Measurements from ENCODE around the gene MRAS.

- TF ChIP-seq USF2 (IDR thresholded peaks at IDR 0.05; ENCODE audit: low read depth, low read length) = no peak
- no peak for TF ChIP-seq CTCF (conservative IDR thresholded peaks at IDR 0.05; ENCODE audit: low read depth, low read length)
- TF ChIP-seq SMC3 (IDR thresholded peaks at IDR 0.05; ENCODE audit: low read depth, low read length) = no peak
- TF ChIP-seq RCOR1 (IDR thresholded peaks at IDR 0.05; ENCODE audit: insufficient replicate concordance, low read length) = no peak
- no peak for TF ChIP-seq RFX5 (IDR thresholded peaks at IDR 0.05; ENCODE audit: low read depth, low read length)
- TF ChIP-seq POLR2A (IDR thresholded peaks at IDR 0.05; ENCODE audit: low read depth, low read length) = no peak
- no peak for TF ChIP-seq RAD21 (IDR thresholded peaks at IDR 0.05; ENCODE audit: low read length)
- no peak for TF ChIP-seq MXI1 (IDR thresholded peaks at IDR 0.05; ENCODE audit: borderline replicate concordance, low read depth, low read length)
- TF ChIP-seq CHD1 (IDR thresholded peaks at IDR 0.05; ENCODE audit: low read depth, low read length) = no peak
- TF ChIP-seq CEBPB (IDR thresholded peaks at IDR 0.05; ENCODE audit: low read depth, low read length) = no peak
- TF ChIP-seq NFE2L2 (IDR thresholded peaks at IDR 0.05; ENCODE audit: low read depth, low read length) = no peak
Observed at GRCh38 chr3:138334608-138335007, 13.8 kb upstream of the MRAS start.
